Esophagus muscularis mucosa (tissue), 4 donors: ENCODE measurements around the gene SLC37A3.

ENCODE experiments used
- CTCF ChIP-seq, 3 experiments: fragments of 200-600 bp in 2 of 3; fragments of 450-650 bp in 1 of 3; sonication (generic) in 2 of 3; IDR thresholded peaks; one replicate each; pipeline ENCODE4 v1.5.1; 2017 to 2019; ENCODE audit warnings: antibody characterized with exemption in 3 of 3, mild to moderate bottlenecking in 2 of 3, moderate library complexity in 1 of 3
- EP300 ChIP-seq: sonication (generic); formaldehyde crosslinking; IDR thresholded peaks from one replicate; pipeline ENCODE4 v1.6.1; 2017; ENCODE audit warnings: antibody characterized with exemption
- POLR2A ChIP-seq: fragments of 450-650 bp; IDR thresholded peaks from one replicate; pipeline ENCODE4 v1.6.1; 2017; ENCODE audit warnings: antibody characterized with exemption, moderate library complexity, mild to moderate bottlenecking, low read depth
- POLR2AphosphoS5 ChIP-seq, 2 donors: sonication (generic); formaldehyde crosslinking; IDR thresholded peaks; one replicate each; pipeline ENCODE4 v1.6.1; 2017; ENCODE audit warnings: antibody characterized with exemption in 2 of 2

- TF ChIP-seq CTCF (IDR thresholded peaks at IDR 0.05) (no peak), POLR2A (no peak), POLR2AphosphoS5 (IDR thresholded peaks at IDR 0.05) (no peak), EP300 (no peak)
These were observed 5.7 kb upstream of the SLC37A3 start, which contains the start of gene RAB19 for GRCh38 chr7:140403878-140404564.
